ENCODE results near the gene CA14. TPM values are rescaled to one million over a fixed set of nuclear protein-coding genes. Genes with fewer than 3 reads are reported as not detected.
"Not testable (repeated sequence)": the region's sequence is repeated elsewhere in the genome, so short reads cannot be mapped to it uniquely, and the experiment has no call there.

CA14 gene
- total RNA-seq, 2 experiments from 2014 or later = not detected

GRCh38 chr1:150282558-150282958 lies 25.0 kb downstream of the CA14 start:
- Mint-ChIP-seq H3K9me3 (no peaks in the 10 kb centered on the region), H3K27ac (peak overlapping the region; percentile 44), H3K36me3 (peaks cover 7% of the 10 kb centered on the region), H3K27me3 (peaks cover 4% of the 10 kb centered on the region), H3K4me3 (peak overlapping the region; percentile 71), H3K4me1 (peaks cover 27% of the 10 kb centered on the region)
- no peak for DNase-seq

- Mint-ChIP-seq H3K27ac (no peak overlapping the region), H3K4me3 (peak overlapping the region; percentile 29), H3K27me3 (peaks cover 4% of the 10 kb centered on the region), H3K4me1 (peaks cover 27% of the 10 kb centered on the region), H3K9me3 (no peaks in the 10 kb centered on the region), H3K36me3 (peaks cover 7% of the 10 kb centered on the region)
- no peak for DNase-seq
These were observed 25.7 kb downstream of the CA14 start for GRCh38 chr1:150283260-150283659.

- H3K27ac Mint-ChIP-seq = no peak overlapping the region
- no peaks in the 10 kb centered on the region for H3K9me3 Mint-ChIP-seq
- H3K36me3 Mint-ChIP-seq = no peaks in the 10 kb centered on the region
- H3K4me3 Mint-ChIP-seq = no peak overlapping the region
- no peak for DNase-seq
- no peaks in the 10 kb centered on the region for H3K27me3 Mint-ChIP-seq
- peaks cover 7% of the 10 kb centered on the region for H3K4me1 Mint-ChIP-seq
These were observed 30.8 kb downstream of the CA14 start for GRCh38 chr1:150288382-150288781.

GRCh38 chr1:150288822-150289221 lies 31.2 kb downstream of the CA14 start:
- Mint-ChIP-seq H3K27me3 (no peaks in the 10 kb centered on the region), H3K4me1 (peaks cover 9% of the 10 kb centered on the region), H3K36me3 (no peaks in the 10 kb centered on the region), H3K9me3 (no peaks in the 10 kb centered on the region), H3K27ac (no peak overlapping the region), H3K4me3 (no peak overlapping the region)
- DNase-seq = no peak

GRCh38 chr1:150293433-150294253 lies 36.1 kb downstream of the CA14 start, which contains the start of gene MRPS21:
MRPS21 (plus strand) TSS chr1:150293861; CDS start chr1:150294367, 506 bp downstream.
- Mint-ChIP-seq H3K9me3 (no peaks in the 10 kb centered on the region), H3K27ac (peak within 1 kb of the TSS; percentile 98), H3K27me3 (no peaks in the 10 kb centered on the region), H3K36me3 (peaks cover 22% of the 10 kb centered on the region), H3K4me1 (peaks cover 36% of the 10 kb centered on the region), H3K4me3 (peak within 1 kb of the TSS; percentile 92)
- DNase-seq = peak; percentile 90

GRCh38 chr1:150295476-150295875 lies 37.9 kb downstream of the CA14 start:
- H3K9me3 Mint-ChIP-seq = no peaks in the 10 kb centered on the region
- peaks cover 25% of the 10 kb centered on the region for H3K36me3 Mint-ChIP-seq
- no peaks in the 10 kb centered on the region for H3K27me3 Mint-ChIP-seq
- H3K4me3 Mint-ChIP-seq = peak overlapping the region; percentile 70
- H3K27ac Mint-ChIP-seq = peak overlapping the region; percentile 32
- DNase-seq = no peak
- peaks cover 36% of the 10 kb centered on the region for H3K4me1 Mint-ChIP-seq

- H3K36me3 Mint-ChIP-seq = peaks cover 32% of the 10 kb centered on the region
- H3K27me3 Mint-ChIP-seq = no peaks in the 10 kb centered on the region
- H3K27ac Mint-ChIP-seq = no peak overlapping the region
These were observed 42.1 kb downstream of the CA14 start for GRCh38 chr1:150299716-150300115.

GRCh38 chr1:150302338-150302737 lies 44.8 kb downstream of the CA14 start:
- H3K36me3 Mint-ChIP-seq = peaks cover 29% of the 10 kb centered on the region
- no peaks in the 10 kb centered on the region for H3K9me3 Mint-ChIP-seq
- DNase-seq = no peak
- H3K27ac Mint-ChIP-seq = no peak overlapping the region
- peaks cover 11% of the 10 kb centered on the region for H3K4me1 Mint-ChIP-seq
- H3K27me3 Mint-ChIP-seq = no peaks in the 10 kb centered on the region
- no peak overlapping the region for H3K4me3 Mint-ChIP-seq

More at GRCh38 chr1:150299716-150300115, 42.1 kb downstream of the CA14 start:
- H3K4me1 Mint-ChIP-seq = peaks cover 28% of the 10 kb centered on the region
- no peak overlapping the region for H3K4me3 Mint-ChIP-seq
- DNase-seq = no peak
- H3K9me3 Mint-ChIP-seq = no peaks in the 10 kb centered on the region

GRCh38 chr1:150302902-150303301 lies 45.3 kb downstream of the CA14 start:
- Mint-ChIP-seq H3K4me3 (no peak overlapping the region), H3K27ac (no peak overlapping the region), H3K27me3 (no peaks in the 10 kb centered on the region), H3K9me3 (no peaks in the 10 kb centered on the region), H3K4me1 (peaks cover 7% of the 10 kb centered on the region), H3K36me3 (peaks cover 30% of the 10 kb centered on the region)
- no peak for DNase-seq

- not testable (repeated sequence) for H3K9me3 Mint-ChIP-seq, H3K4me3 Mint-ChIP-seq, H3K4me1 Mint-ChIP-seq, H3K27me3 Mint-ChIP-seq, DNase-seq, H3K27ac Mint-ChIP-seq
- peaks cover 22% of the 10 kb centered on the region for H3K36me3 Mint-ChIP-seq
These were observed 51.0 kb downstream of the CA14 start for GRCh38 chr1:150308585-150308984.

- Mint-ChIP-seq H3K4me3 (no peak overlapping the region), H3K27ac (no peak overlapping the region), H3K27me3 (no peaks in the 10 kb centered on the region), H3K36me3 (peaks cover 22% of the 10 kb centered on the region), H3K4me1 (no peaks in the 10 kb centered on the region), H3K9me3 (no peaks in the 10 kb centered on the region)
- DNase-seq = no peak
These were observed 52.4 kb downstream of the CA14 start for GRCh38 chr1:150309758-150310508.

- DNase-seq = no peak
- Mint-ChIP-seq H3K4me3 (no peak overlapping the region), H3K27ac (no peak overlapping the region), H3K9me3 (no peaks in the 10 kb centered on the region), H3K36me3 (peaks cover 11% of the 10 kb centered on the region), H3K4me1 (no peaks in the 10 kb centered on the region), H3K27me3 (no peaks in the 10 kb centered on the region)
These were observed 54.2 kb downstream of the CA14 start for GRCh38 chr1:150311762-150312161.

Other genes starting within 250 kb of the CA14 start
- 10 to 100 TPM; 21.9 to 23.2 TPM for gene OTUD7B, start 247.0 kb upstream of the CA14 start, total RNA-seq
- gene VPS45, start 190.0 kb upstream of the CA14 start, total RNA-seq = 10 to 100 TPM; 22.9 to 23.0 TPM
- gene PLEKHO1, start 107.9 kb upstream of the CA14 start, total RNA-seq = 10 to 100 TPM; 14.9 to 15.5 TPM
- 100 to 1,000 TPM; 176 to 191 TPM for gene ANP32E, start 21.7 kb upstream of the CA14 start, total RNA-seq
- gene APH1A, start 11.2 kb downstream of the CA14 start, total RNA-seq = 100 to 1,000 TPM; 123 to 126 TPM
- gene C1orf54, start 15.0 kb downstream of the CA14 start, total RNA-seq = under 1 TPM; 0.48 to 0.78 TPM
- gene CIART, start 24.8 kb downstream of the CA14 start, total RNA-seq = 1 to 10 TPM; 4.9 to 5.2 TPM
- gene MRPS21, start 36.1 kb downstream of the CA14 start, total RNA-seq = 10 to 100 TPM; 93.0 to 93.4 TPM
- gene PRPF3, start 63.8 kb downstream of the CA14 start, total RNA-seq = 10 to 100 TPM; 67.8 to 71.5 TPM
- 10 to 100 TPM; 21.7 to 22.8 TPM for gene RPRD2, start 106.4 kb downstream of the CA14 start, total RNA-seq
- gene TARS2, start 229.6 kb downstream of the CA14 start, total RNA-seq = 10 to 100 TPM; 44.8 to 46.2 TPM